Panc1 (cell line): ENCODE data around the gene TNIK. TPM values are rescaled to one million over a fixed set of nuclear protein-coding genes. Genes with fewer than 3 reads are reported as not detected.

Experiments
- ATAC-seq: fragments of 200-7000 bp; cut with Tn5 transposase; 2 replicates; pipeline ENCODE4 v1.9.1; 2020; ENCODE audit warnings: mild to moderate bottlenecking, moderate library complexity
- BruUV-seq: library from RNA; stranded (reverse); fragments of 400-500 nt; replicated peaks from 2 replicates; lab custom pipeline; 2021; lab: Mats Ljungman, UMichigan
- CTCF ChIA-PET: fragments of 300-600 bp; sonication (Branson Sonifier 250); formaldehyde crosslinking; loops from one replicate; lab custom pipeline; 2022; ENCODE audit warnings: antibody characterized with exemption; lab: Charles Lee
- POLR2A ChIA-PET: fragments of 300-600 bp; sonication (Branson Sonifier 250); formaldehyde crosslinking; loops from one replicate; lab custom pipeline; 2022; ENCODE audit warnings: antibody characterized with exemption; lab: Charles Lee
- DNase-seq: peaks from one replicate; pipeline ENCODE4 v3.0.0-alpha.2; 2010; ENCODE audit warnings: low read depth, low spot score
- H3K27ac ChIP-seq: 2 replicates; pipeline ENCODE4 v1.5.1; 2011; ENCODE audit warnings: mild to moderate bottlenecking, low read length, inconsistent platforms
- H3K27me3 ChIP-seq: fragments of 200-500 bp; sonication (Bioruptor generic); 2 replicates; pipeline ENCODE4 v1.6.0; 2014; ENCODE audit warnings: low read length, inconsistent platforms; ENCODE audit not compliant: control insufficient read depth, insufficient read depth
- H3K36me3 ChIP-seq: fragments of 200-500 bp; sonication (Bioruptor generic); 2 replicates; pipeline ENCODE4 v1.5.1; 2014; ENCODE audit warnings: inconsistent platforms, mild to moderate bottlenecking, low read length, moderate library complexity; ENCODE audit not compliant: control insufficient read depth, insufficient read depth
- H3K4me1 ChIP-seq: 2 replicates; pipeline ENCODE4 v1.5.1; 2011; ENCODE audit warnings: inconsistent platforms, mild to moderate bottlenecking, low read length, moderate library complexity; ENCODE audit not compliant: control insufficient read depth, insufficient read depth
- H3K4me3 ChIP-seq, 2 experiments: 2 replicates each; pipeline ENCODE4 v1.5.1; 2011 to 2012; ENCODE audit warnings: low read depth in 2 of 2, low read length in 2 of 2, mild to moderate bottlenecking in 2 of 2, inconsistent platforms in 1 of 2, moderate library complexity in 1 of 2
- H3K9me3 ChIP-seq: fragments of 200-500 bp; sonication (Bioruptor generic); 2 replicates; pipeline ENCODE4 v1.5.1; 2014; ENCODE audit warnings: low read depth, mild to moderate bottlenecking, inconsistent platforms, low read length, moderate library complexity; ENCODE audit not compliant: control insufficient read depth, insufficient read depth
- POLR2AphosphoS5 ChIP-seq: IDR thresholded peaks from 2 replicates; pipeline ENCODE4 v1.6.1; 2012; ENCODE audit warnings: mild to moderate bottlenecking, low read depth, low read length, moderate library complexity
- SIN3A ChIP-seq: IDR thresholded peaks from 2 replicates; pipeline ENCODE4 v1.6.1; 2012; ENCODE audit warnings: low read depth, mild to moderate bottlenecking, low read length, moderate library complexity, borderline replicate concordance; ENCODE audit not compliant: insufficient read depth
- TCF7L2 ChIP-seq: IDR thresholded peaks from 2 replicates; pipeline ENCODE4 v1.6.1; 2011; ENCODE audit warnings: mild to moderate bottlenecking, low read depth, low read length, inconsistent platforms
- in situ Hi-C: cut with HindIII; loops from 2 replicates; pipeline ENCODE4 v1.10.0; 2016; ENCODE audit warnings: low sequenced_read_pairs, low pct_unique_long_range_greater_than_20kb
- intact Hi-C: fragments of 100-400 bp; cut with micrococcal nuclease; formaldehyde crosslinking; loops from one replicate; pipeline ENCODE4 v1.10.0; 2022; ENCODE audit not compliant: unreplicated experiment
- total RNA-seq: library from RNA; stranded (reverse); gene quantifications from one replicate; pipeline ENCODE4 v1.2.1, GENCODE V29; 2021; ENCODE audit not compliant: unreplicated experiment
- TF ChIP-seq, protein P1 (sequence below): fragments of 450-650 bp; IDR thresholded peaks from 2 replicates; pipeline ENCODE4 v1.5.1; 2017; ENCODE audit warnings: mild to moderate bottlenecking
- TF ChIP-seq, protein P2 (sequence below), 2 experiments: IDR thresholded peaks; 2 replicates each; pipeline ENCODE4 v1.6.1; 2011 to 2012; ENCODE audit warnings: low read depth in 2 of 2, control low read depth in 1 of 2, low read length in 1 of 2, mild to moderate bottlenecking in 1 of 2, moderate library complexity in 1 of 2; ENCODE audit not compliant: insufficient read depth in 1 of 2

The TNIK gene
- total RNA-seq, 1 experiment from 2014 or later: 1.9 TPM

DNA sequence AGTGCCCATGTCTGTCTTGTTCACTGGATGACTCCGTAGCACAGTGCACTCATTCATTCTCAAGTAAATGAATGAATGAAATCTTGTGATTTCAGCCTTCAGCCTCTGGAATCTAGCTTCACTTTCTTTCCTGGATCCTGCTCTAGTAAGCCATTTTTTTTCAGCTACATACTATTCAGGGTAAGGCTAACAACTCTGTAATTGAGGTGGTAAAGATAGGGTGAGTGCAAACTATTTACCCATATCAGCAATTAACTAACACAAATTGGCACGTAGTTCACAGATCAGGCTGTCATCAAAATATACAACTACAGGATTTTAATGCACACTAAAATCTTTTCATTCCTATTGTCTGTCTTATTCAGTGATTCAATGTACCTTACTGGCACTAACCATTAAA is 238.6 kb downstream of the TNIK start:
- Histone ChIP-seq H3K4me1 (no peaks in the 10 kb centered on the region), H3K4me3 (no peak overlapping the region), H3K9me3 (peaks cover 8% of the 10 kb centered on the region; the same call in 1 of the 2 replicates), H3K27ac (no peak overlapping the region), H3K27me3 (0 out of 2 replicates have a peak, but pooled peaks cover 3% of the 10 kb centered on the region), H3K36me3 (no peaks in the 10 kb centered on the region)
- ChIA-PET CTCF (no interaction called here), POLR2A (no interaction called here)
- no TSS peak for BruUV-seq
- TF ChIP-seq, protein P1, sequence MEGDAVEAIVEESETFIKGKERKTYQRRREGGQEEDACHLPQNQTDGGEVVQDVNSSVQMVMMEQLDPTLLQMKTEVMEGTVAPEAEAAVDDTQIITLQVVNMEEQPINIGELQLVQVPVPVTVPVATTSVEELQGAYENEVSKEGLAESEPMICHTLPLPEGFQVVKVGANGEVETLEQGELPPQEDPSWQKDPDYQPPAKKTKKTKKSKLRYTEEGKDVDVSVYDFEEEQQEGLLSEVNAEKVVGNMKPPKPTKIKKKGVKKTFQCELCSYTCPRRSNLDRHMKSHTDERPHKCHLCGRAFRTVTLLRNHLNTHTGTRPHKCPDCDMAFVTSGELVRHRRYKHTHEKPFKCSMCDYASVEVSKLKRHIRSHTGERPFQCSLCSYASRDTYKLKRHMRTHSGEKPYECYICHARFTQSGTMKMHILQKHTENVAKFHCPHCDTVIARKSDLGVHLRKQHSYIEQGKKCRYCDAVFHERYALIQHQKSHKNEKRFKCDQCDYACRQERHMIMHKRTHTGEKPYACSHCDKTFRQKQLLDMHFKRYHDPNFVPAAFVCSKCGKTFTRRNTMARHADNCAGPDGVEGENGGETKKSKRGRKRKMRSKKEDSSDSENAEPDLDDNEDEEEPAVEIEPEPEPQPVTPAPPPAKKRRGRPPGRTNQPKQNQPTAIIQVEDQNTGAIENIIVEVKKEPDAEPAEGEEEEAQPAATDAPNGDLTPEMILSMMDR: no peak
- TF ChIP-seq SIN3A (no peak), TCF7L2 (no peak), POLR2AphosphoS5 (no peak)
- TF ChIP-seq, protein P2, sequence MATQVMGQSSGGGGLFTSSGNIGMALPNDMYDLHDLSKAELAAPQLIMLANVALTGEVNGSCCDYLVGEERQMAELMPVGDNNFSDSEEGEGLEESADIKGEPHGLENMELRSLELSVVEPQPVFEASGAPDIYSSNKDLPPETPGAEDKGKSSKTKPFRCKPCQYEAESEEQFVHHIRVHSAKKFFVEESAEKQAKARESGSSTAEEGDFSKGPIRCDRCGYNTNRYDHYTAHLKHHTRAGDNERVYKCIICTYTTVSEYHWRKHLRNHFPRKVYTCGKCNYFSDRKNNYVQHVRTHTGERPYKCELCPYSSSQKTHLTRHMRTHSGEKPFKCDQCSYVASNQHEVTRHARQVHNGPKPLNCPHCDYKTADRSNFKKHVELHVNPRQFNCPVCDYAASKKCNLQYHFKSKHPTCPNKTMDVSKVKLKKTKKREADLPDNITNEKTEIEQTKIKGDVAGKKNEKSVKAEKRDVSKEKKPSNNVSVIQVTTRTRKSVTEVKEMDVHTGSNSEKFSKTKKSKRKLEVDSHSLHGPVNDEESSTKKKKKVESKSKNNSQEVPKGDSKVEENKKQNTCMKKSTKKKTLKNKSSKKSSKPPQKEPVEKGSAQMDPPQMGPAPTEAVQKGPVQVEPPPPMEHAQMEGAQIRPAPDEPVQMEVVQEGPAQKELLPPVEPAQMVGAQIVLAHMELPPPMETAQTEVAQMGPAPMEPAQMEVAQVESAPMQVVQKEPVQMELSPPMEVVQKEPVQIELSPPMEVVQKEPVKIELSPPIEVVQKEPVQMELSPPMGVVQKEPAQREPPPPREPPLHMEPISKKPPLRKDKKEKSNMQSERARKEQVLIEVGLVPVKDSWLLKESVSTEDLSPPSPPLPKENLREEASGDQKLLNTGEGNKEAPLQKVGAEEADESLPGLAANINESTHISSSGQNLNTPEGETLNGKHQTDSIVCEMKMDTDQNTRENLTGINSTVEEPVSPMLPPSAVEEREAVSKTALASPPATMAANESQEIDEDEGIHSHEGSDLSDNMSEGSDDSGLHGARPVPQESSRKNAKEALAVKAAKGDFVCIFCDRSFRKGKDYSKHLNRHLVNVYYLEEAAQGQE (IDR thresholded peaks at IDR 0.05; ENCODE audit: insufficient read depth in 1 of 2, low read depth in 2 of 2, low read length in 1 of 2): no peak
- DNase-seq: no peak
- ATAC-seq: no peak
- intact Hi-C loops: no loop called here
- in situ Hi-C loops: no loop called here

DNA sequence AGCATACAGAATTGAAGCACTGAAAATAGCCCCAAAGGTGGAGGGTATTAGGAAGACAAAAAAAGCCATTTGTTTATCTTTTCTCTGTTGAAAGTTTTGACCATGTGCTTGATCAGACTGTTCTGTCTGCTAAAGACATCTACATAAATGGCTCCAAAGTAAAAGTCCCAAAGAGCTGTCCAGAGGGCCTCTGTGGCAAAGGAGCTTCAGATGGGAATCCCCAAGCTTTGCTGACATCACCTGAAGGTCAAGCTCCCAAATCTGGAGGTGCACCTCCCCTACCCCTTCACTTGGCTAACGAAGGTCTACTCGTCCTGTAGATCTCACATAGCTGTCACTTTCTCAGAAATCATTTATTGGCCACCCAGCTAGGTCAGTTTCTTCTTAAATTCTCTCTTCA is 239.1 kb downstream of the TNIK start:
- Histone ChIP-seq H3K4me3 (no peak overlapping the region), H3K36me3 (no peaks in the 10 kb centered on the region), H3K9me3 (peaks cover 6% of the 10 kb centered on the region; the same call in 1 of the 2 replicates), H3K27me3 (0 out of 2 replicates have a peak, but pooled peaks cover 3% of the 10 kb centered on the region), H3K27ac (no peak overlapping the region), H3K4me1 (no peaks in the 10 kb centered on the region)
- ATAC-seq (no peak), DNase-seq (no peak)
- TF ChIP-seq TCF7L2: no peak
- TF ChIP-seq, protein P1: no peak
- TF ChIP-seq POLR2AphosphoS5: no peak
- no peak for TF ChIP-seq SIN3A
- TF ChIP-seq, protein P2 (IDR thresholded peaks at IDR 0.05; ENCODE audit: insufficient read depth in 1 of 2, low read depth in 2 of 2, low read length in 1 of 2): no peak
- CTCF ChIA-PET: no interaction called here
- BruUV-seq: no TSS peak
- POLR2A ChIA-PET: no interaction called here
- in situ Hi-C loops (no loop called here), intact Hi-C loops (no loop called here)
